ENCODE results near the gene PPL.

GRCh38 chr16:4918781-4919251, 18.1 kb downstream of the PPL start:
- TF ChIP-seq ZNF274 (IDR thresholded peaks at IDR 0.05; ENCODE audit: low read depth, low read length): no peak
- no peak for TF ChIP-seq YY1 (IDR thresholded peaks at IDR 0.05; ENCODE audit: insufficient read depth, insufficient read length)
- TF ChIP-seq SUZ12 (IDR thresholded peaks at IDR 0.05; ENCODE audit: extremely low read depth, insufficient read depth, insufficient read length): no peak
